Stimulated activated effector memory CD8-positive, alpha-beta T cell treated with anti-CD3 and anti-CD28 coated beads, Interleukin-12 subunit alpha, Interleukin-12 subunit beta, amount 100 ng/mL, for 72 hours (primary cell): ENCODE results near the gene HDLBP.

Experiments
- ATAC-seq: fragments of 150-1000 bp; cut with Tn5 transposase; 2 replicates; pipeline ENCODE4 v1.10.0; 2021
- DNase-seq, 2 donors: peaks; one replicate each; pipeline ENCODE4 v3.0.0; 2021 to 2022; ENCODE audit warnings: low spot score in 2 of 2
- H3K27ac Mint-ChIP-seq: one replicate; pipeline ENCODE4 v1.8.0; 2022; ENCODE audit warnings: mild to moderate bottlenecking, mixed read lengths
- H3K36me3 Mint-ChIP-seq: one replicate; pipeline ENCODE4 v1.8.0; 2022; ENCODE audit warnings: mild to moderate bottlenecking, mixed read lengths
- H3K4me1 Mint-ChIP-seq: one replicate; pipeline ENCODE4 v1.8.0; 2022; ENCODE audit warnings: mixed read lengths
- H3K4me3 Mint-ChIP-seq: one replicate; pipeline ENCODE4 v1.8.0; 2022; ENCODE audit warnings: mild to moderate bottlenecking, mixed read lengths
- H3K9me3 Mint-ChIP-seq: one replicate; pipeline ENCODE4 v1.8.0; 2022; ENCODE audit warnings: mixed read lengths

The HDLBP gene

DNA sequence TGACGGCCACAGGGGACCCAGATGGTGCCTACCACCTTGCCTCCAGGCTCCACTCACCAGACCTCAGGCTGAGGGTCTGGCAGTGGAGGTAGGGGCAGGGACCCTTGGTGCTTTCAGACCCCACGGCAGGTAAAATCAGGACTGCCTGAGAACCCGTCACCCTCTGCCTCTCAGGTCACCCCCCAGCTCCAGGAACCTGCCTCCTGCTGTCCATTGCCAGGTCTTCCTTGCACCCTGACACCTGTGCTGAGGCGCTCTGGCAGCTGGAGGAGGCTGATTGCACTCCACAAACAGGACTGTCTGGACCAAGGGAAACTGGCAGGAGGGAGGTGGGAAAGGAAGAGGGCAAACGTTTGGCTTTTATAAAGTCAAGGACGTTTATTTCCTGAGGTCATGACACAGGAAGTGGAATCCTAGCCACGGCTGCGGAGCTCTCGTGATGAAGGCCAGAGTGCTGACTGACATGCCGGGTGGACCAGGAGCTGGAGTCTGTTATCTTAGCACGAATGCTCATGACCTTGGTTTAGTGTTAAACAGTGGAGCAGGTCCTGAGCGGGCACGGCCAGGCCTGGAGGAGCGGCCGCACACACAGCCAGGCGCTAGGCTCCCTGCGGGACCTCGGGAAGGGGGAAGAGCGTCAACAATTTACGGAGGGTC, 86.5 kb downstream of the HDLBP start:
- DNase-seq, result no peak
- ATAC-seq, result no peak
- Mint-ChIP-seq H3K9me3 (no peaks in the 10 kb centered on the region), H3K4me1 (peaks cover 10% of the 10 kb centered on the region), H3K27ac (no peak overlapping the region), H3K36me3 (peaks cover 82% of the 10 kb centered on the region), H3K4me3 (no peak overlapping the region)

DNA sequence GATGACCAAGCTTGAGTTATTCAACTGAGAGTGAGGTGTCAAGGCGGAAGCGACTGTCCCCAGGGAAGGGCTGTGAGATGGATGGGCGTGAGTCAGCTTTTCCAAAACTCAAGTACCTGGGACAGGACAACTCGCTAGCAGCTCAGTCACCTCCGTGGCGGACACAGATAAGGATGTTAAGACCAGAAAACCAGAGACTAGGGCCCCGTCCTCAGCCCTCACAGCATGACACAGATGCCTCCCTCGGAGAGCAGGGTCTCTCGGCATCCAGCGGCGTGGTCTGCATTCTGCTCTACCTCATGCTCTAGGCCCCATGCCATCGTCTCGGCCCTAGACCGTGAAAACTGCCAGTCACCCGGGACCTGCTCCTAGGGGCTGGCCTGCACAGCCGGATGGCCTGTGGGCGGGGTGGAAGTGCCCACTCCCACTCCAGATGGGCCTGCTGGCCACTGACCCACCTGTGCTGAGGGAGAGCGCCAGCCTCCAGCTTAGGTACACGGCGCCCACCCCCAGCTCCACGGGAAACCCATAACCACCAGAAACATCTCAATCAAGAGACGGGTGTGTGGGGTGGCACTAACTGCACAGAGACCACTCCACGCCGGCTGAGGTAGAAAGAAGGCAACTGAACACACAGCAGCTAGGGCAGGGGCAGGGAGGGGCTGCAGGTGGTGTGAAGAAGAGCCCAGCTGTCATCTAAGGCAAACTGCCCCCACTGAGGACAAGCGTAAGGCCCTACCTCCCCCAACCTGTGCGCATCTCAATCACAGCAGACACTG, 87.2 kb downstream of the HDLBP start:
- Mint-ChIP-seq H3K4me3 (no peak overlapping the region), H3K36me3 (peaks cover 81% of the 10 kb centered on the region), H3K4me1 (peaks cover 16% of the 10 kb centered on the region)

GRCh38 chr2:241227594-241227993, 87.9 kb downstream of the HDLBP start:
- ATAC-seq (no peak), DNase-seq (no peak)
- H3K36me3 Mint-ChIP-seq, result peaks cover 81% of the 10 kb centered on the region
- no peak overlapping the region for H3K4me3 Mint-ChIP-seq
- no peaks in the 10 kb centered on the region for H3K9me3 Mint-ChIP-seq
- H3K27ac Mint-ChIP-seq, result peak overlapping the region; percentile 16
- H3K4me1 Mint-ChIP-seq, result peaks cover 23% of the 10 kb centered on the region

More for the DNA sequence above, 87.2 kb downstream of the HDLBP start:
- no peaks in the 10 kb centered on the region for H3K9me3 Mint-ChIP-seq
- ATAC-seq (no peak), DNase-seq (no peak)
- no peak overlapping the region for H3K27ac Mint-ChIP-seq

GRCh38 chr2:241226723-241227572, 88.5 kb downstream of the HDLBP start:
- H3K36me3 Mint-ChIP-seq, result peaks cover 78% of the 10 kb centered on the region
- peaks cover 24% of the 10 kb centered on the region for H3K4me1 Mint-ChIP-seq
- no peaks in the 10 kb centered on the region for H3K9me3 Mint-ChIP-seq
- H3K4me3 Mint-ChIP-seq, result no peak overlapping the region
- H3K27ac Mint-ChIP-seq, result peak overlapping the region; percentile 16
- no peak for DNase-seq
- no peak for ATAC-seq

DNA sequence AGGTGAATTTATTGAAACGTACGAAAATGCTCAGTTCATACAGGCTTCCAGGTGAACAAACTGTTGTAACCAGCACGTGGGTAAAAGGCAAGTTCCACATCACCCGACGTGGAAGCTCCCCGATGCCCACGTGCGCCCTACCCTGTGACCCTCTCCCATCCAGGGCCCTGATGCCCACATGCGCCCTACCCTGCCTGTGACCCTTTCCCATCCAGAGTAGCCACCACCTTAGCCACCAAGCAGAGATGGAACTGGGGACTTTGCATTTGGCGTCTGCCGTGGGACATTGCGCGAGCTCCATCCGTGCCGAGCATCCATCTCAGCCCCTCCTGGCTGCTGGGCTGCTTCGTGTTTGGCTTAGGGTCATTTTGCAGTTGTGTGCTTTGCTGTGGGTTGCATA, 89.5 kb downstream of the HDLBP start:
- ATAC-seq (no peak), DNase-seq (no peak)
- peaks cover 24% of the 10 kb centered on the region for H3K4me1 Mint-ChIP-seq
- H3K27ac Mint-ChIP-seq, result no peak overlapping the region
- H3K4me3 Mint-ChIP-seq, result no peak overlapping the region
- H3K9me3 Mint-ChIP-seq, result no peaks in the 10 kb centered on the region
- peaks cover 69% of the 10 kb centered on the region for H3K36me3 Mint-ChIP-seq

DNA sequence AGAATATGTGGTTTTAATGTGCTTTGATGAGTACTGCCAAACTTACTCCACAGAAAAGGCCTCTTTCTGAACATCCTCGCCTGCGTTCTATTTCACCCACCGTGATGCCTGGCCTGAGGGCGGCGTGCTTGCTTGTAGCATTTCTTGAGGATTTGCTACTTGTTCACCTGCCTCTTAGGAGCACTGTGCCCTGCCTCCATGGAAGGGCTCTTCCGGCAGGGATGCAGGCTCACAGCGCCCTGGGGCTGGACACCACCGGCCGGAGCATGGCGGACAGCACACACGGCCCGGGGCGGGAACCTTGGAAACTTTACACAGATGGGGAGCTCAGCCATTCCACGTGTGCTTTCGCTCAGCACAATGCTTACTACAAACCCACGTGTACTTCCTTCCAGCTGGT, 89.9 kb downstream of the HDLBP start:
- Mint-ChIP-seq H3K4me1 (peaks cover 24% of the 10 kb centered on the region), H3K27ac (no peak overlapping the region), H3K4me3 (no peak overlapping the region), H3K9me3 (no peaks in the 10 kb centered on the region), H3K36me3 (peaks cover 64% of the 10 kb centered on the region)
- ATAC-seq, result no peak
- DNase-seq, result no peak

DNA sequence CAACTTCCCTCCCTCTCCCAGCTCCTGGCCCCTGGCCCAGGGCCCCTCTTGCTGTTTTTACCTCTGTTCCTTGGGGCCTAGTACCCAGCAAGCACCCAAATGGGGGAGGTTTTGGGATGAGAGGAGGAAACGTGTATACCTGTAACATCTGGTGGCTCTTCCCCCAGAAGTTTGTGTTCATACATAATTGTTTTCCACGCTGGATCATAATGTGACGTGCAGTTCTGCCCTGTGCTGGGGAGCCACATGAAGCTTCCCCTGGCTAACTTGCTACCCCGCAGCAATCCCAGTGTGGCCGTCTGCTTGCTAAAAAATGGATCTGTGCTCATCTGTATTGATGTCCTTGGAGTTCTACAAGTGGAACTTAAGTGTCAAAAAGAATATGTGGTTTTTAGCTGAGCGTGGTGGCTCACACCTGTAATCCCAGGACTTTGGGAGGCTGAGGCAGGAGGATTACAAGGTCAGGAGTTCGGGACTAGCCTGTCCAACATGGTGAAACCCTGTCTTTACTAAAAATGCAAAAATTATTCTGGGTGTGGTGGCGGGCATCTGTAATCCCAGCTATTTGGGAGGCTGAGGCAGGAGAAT, 90.5 kb downstream of the HDLBP start:
- Mint-ChIP-seq H3K4me3 (no peak overlapping the region), H3K9me3 (no peaks in the 10 kb centered on the region), H3K36me3 (peaks cover 59% of the 10 kb centered on the region), H3K27ac (peak overlapping the region; percentile 83), H3K4me1 (peaks cover 25% of the 10 kb centered on the region)
- DNase-seq (no peak), ATAC-seq (no peak)

GRCh38 chr2:241224018-241224850, 91.2 kb downstream of the HDLBP start:
- no peaks in the 10 kb centered on the region for H3K9me3 Mint-ChIP-seq
- peak overlapping the region; percentile 83 for H3K27ac Mint-ChIP-seq
- H3K4me1 Mint-ChIP-seq, result peaks cover 32% of the 10 kb centered on the region
- ATAC-seq (peak; percentile 39), DNase-seq (no peak)
- no peak overlapping the region for H3K4me3 Mint-ChIP-seq
- peaks cover 59% of the 10 kb centered on the region for H3K36me3 Mint-ChIP-seq

DNA sequence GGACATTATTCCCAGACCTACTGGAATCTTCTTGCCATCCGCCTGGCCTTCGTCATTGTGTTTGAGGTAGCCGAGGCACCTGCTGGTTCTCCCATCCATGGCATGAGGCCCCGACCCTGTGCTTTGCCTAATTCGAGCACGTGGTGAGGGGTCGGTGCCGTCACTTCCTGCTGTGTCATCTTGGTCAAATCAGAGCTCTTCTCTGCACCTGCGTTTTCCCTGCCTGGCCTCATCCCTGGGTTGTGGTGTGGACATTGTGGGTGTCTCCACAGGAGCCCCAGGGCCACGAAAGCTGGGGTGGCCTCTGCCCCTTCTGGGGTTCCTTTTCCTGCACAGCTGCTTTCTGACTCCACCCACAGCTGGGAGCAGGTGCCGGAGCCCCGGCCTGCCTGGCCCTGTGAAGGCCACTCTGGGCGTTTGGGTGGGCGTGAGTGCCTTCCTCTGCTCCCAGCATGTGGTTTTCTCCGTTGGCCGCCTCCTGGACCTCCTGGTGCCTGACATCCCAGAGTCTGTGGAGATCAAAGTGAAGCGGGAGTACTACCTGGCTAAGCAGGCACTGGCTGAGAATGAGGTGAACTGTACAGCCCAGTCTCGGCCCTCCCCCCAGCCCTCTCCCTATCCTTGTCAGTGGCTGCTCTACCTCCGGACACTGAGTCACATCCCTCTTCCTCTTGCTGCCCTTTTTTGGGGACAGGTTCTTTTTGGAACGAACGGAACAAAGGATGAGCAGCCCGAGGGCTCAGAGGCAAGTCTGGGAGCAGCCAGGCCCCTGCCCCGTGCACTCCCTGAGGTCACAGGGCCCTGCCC, 92.1 kb downstream of the HDLBP start:
- Mint-ChIP-seq H3K4me3 (no peak overlapping the region), H3K36me3 (peaks cover 60% of the 10 kb centered on the region), H3K9me3 (no peaks in the 10 kb centered on the region), H3K4me1 (peaks cover 36% of the 10 kb centered on the region), H3K27ac (peak overlapping the region; percentile 83)
- no peak for DNase-seq
- ATAC-seq, result peak; percentile 25

- Mint-ChIP-seq H3K9me3 (no peaks in the 10 kb centered on the region), H3K27ac (no peak overlapping the region), H3K4me1 (peaks cover 35% of the 10 kb centered on the region), H3K4me3 (peak overlapping the region; percentile 84), H3K36me3 (peaks cover 36% of the 10 kb centered on the region)
- DNase-seq (no peak), ATAC-seq (no peak)
Observed at GRCh38 chr2:241219856-241220356, 95.6 kb downstream of the HDLBP start.

- Mint-ChIP-seq H3K4me1 (peaks cover 26% of the 10 kb centered on the region), H3K36me3 (peaks cover 36% of the 10 kb centered on the region), H3K9me3 (no peaks in the 10 kb centered on the region), H3K4me3 (peak overlapping the region; percentile 84), H3K27ac (peak overlapping the region; percentile 89)
- ATAC-seq, result no peak
- DNase-seq, result no peak
Observed at GRCh38 chr2:241219030-241219382, 96.5 kb downstream of the HDLBP start.

- peak overlapping the region; percentile 84 for H3K4me3 Mint-ChIP-seq
- ATAC-seq, result peak; percentile 51
- peaks cover 21% of the 10 kb centered on the region for H3K4me1 Mint-ChIP-seq
- peak in 1 of 2 donors; percentile 18 for DNase-seq
- peak overlapping the region; percentile 89 for H3K27ac Mint-ChIP-seq
- no peaks in the 10 kb centered on the region for H3K9me3 Mint-ChIP-seq
- H3K36me3 Mint-ChIP-seq, result peaks cover 31% of the 10 kb centered on the region
Observed at GRCh38 chr2:241218131-241219029, 97.1 kb downstream of the HDLBP start.
